ENCODE results near the gene OR10H5. TPM values are rescaled to one million over a fixed set of nuclear protein-coding genes. Genes with fewer than 3 reads are reported as not detected.

Gene OR10H5
- polyA plus RNA-seq, 2 of the 4 experiments (the other 2 are of a cell fraction): not detected

- DNase-seq (ENCODE audit: low read depth in 1 of 2, low spot score in 1 of 2): no peak
- POLR2A ChIA-PET: no interaction called here
- CTCF ChIA-PET: interaction anchor here (1.7 kb wide), 1 partner anchor 29 kb away, joined by 4 read pairs; no protein-coding TSS in a partner anchor
- TF ChIP-seq HOXB5 (CRISPR knock-in tag; IDR thresholded peaks at IDR 0.05) (no peak), RNF2 (IDR thresholded peaks at IDR 0.05; ENCODE audit: borderline replicate concordance, low read depth) (no peak), CHD4 (IDR thresholded peaks at IDR 0.05; ENCODE audit: borderline replicate concordance) (no peak), RARB (CRISPR knock-in tag; IDR thresholded peaks at IDR 0.05) (no peak), ZC3H11A (IDR thresholded peaks at IDR 0.05) (no peak), REST (IDR thresholded peaks at IDR 0.05) (no peak), JUNB (IDR thresholded peaks at IDR 0.05) (no peak), SREBF2 (IDR thresholded peaks at IDR 0.05) (no peak), CHD2 (IDR thresholded peaks at IDR 0.05; ENCODE audit: low read length, partially characterized antibody) (no peak), PBX3 (IDR thresholded peaks at IDR 0.05) (no peak), EHMT2 (IDR thresholded peaks at IDR 0.05; ENCODE audit: low read depth) (no peak), MYC (IDR thresholded peaks at IDR 0.05; ENCODE audit: borderline replicate concordance, low read length) (no peak), CBX2 (IDR thresholded peaks at IDR 0.05; ENCODE audit: borderline replicate concordance, low read depth) (no peak), ZNF302 (CRISPR knock-in tag; IDR thresholded peaks at IDR 0.05) (no peak), KDM5A (IDR thresholded peaks at IDR 0.05) (no peak), NR3C1 (IDR thresholded peaks at IDR 0.05) (no peak), TP53 (CRISPR knock-in tag; IDR thresholded peaks at IDR 0.05) (no peak), FOXS1 (CRISPR knock-in tag; IDR thresholded peaks at IDR 0.05) (no peak), JUN (IDR thresholded peaks at IDR 0.05) (no peak)
- no peak overlapping the region for H3K4me3 ChIP-seq
- no peak for ATAC-seq
- no peak for FAIRE-seq
- 0% methylated on average over 1 of the region's 1 CpG for WGBS (ENCODE audit: missing lambda C conversion rate)
- no peak overlapping the region for H3K4me2 ChIP-seq
- H3K9me3 ChIP-seq: peaks cover 3% of the 10 kb centered on the region; the same call in 1 of the 3 replicates
- H3K4me1 ChIP-seq: no peaks in the 10 kb centered on the region
- no peak overlapping the region for H3K27ac ChIP-seq
These were observed 46.7 kb upstream of the OR10H5 start for GRCh38 chr19:15740785-15741184.

DNA sequence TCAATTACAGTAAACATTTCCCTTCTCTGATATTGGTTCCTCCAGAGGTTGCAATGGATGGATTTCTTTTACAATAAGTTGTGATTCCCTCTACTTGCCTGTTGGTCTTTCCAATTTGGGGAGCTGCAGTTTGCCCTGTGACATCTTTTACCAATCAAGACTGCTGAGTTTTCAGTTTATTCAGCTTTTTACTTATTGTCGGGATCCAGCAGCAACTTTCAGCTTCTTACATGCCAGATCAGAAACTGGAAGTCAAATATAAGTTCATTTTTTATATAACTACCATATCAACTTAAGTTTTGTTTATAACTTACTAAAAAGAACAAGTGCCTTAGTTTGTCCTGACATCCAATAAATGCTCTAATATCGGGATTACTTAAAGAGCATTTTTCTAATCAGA is 39.2 kb upstream of the OR10H5 start:
- TF ChIP-seq POLR2AphosphoS2 (conservative IDR thresholded peaks at IDR 0.05; ENCODE audit: low read length) (no peak), PBX3 (IDR thresholded peaks at IDR 0.05) (no peak), EHMT2 (IDR thresholded peaks at IDR 0.05; ENCODE audit: low read depth) (no peak)
- ATAC-seq (no peak), DNase-seq (ENCODE audit: low read depth in 1 of 2, low spot score in 1 of 2) (no peak), FAIRE-seq (no peak)
- 22% methylated on average over 2 of the region's 2 CpGs for WGBS (ENCODE audit: missing lambda C conversion rate)
- 0 out of 3 replicates have a peak, but pooled peaks cover 4% of the 10 kb centered on the region for H3K9me3 ChIP-seq
- ChIA-PET CTCF (no interaction called here), POLR2A (no interaction called here)
- no peaks in the 10 kb centered on the region for H3K4me1 ChIP-seq
- no peak overlapping the region for H3K4me2 ChIP-seq
- H3K4me3 ChIP-seq: no peak overlapping the region
- no peak overlapping the region for H3K27ac ChIP-seq
